ENCODE results near the gene PPM1N. TPM values are rescaled to one million over a fixed set of nuclear protein-coding genes. Genes with fewer than 3 reads are reported as not detected.

Gene PPM1N
- total and polyA plus RNA-seq, 12 donors: 0.33 to 3.7 (median 1.6) TPM; not detected in 2

DNA sequence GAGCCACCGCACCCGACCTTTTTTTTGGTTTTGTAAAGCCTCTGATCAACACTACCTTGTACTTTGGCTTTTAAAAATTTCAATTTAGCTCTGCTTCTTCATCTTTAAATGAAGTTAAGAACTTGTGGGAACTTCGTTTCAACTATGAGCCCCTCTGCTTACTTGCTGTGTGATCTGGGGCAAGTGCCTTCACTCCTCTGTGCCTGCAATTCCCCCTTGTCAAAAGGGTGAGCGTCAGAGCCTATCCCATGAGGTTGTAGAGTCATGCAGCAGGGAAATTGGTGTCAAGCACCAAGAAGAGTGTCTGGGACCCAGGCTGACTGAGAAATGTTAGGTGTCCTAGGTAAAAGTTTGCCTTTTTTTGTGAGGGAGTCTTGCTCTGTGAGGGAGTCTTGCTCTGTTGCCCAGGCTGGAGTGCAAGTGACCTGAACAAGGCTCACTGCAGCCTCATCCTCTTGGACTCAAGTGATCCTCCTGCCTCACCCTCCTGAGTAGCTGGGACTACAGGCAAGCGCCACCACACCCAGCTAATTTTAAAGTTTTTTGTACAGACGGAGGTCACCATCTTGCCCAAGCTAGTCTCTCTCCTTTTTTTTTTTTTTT lies 14.7 kb downstream of the PPM1N start:
- no peak for DNase-seq
- Histone ChIP-seq H3K27ac (no peak overlapping the region), H3K27me3 (no peaks in the 10 kb centered on the region), H3K4me1 (replicated peaks in 1 of 2) (peaks cover 19 to 46% of the 10 kb centered on the region in 2 donors), H3K36me3 (replicated peaks in 1 of 2) (peaks cover 0 to 6% of the 10 kb centered on the region in 2 donors), H3K9me3 (replicated peaks in 1 of 3) (no peaks in the 10 kb centered on the region), H3K4me3 (no peak overlapping the region)
- 82 to 95% (median 87%) methylated on average over 6 of the region's 6 CpGs for WGBS, 4 donors
- no peak for TF ChIP-seq POLR2A (IDR thresholded peaks at IDR 0.05)
- no peak for TF ChIP-seq CTCF (IDR thresholded peaks at IDR 0.05)
- intact Hi-C loops (cut with DNase I): no loop called here

GRCh38 chr19:45514376-45515051 lies 16.3 kb downstream of the PPM1N start:
- WGBS, 4 donors: 60 to 87% (median 71%) methylated on average over 3 to 13 of the region's 13 CpGs
- Histone ChIP-seq H3K4me3 (peak overlapping the region in 1 of 4 donors; percentile 39), H3K4me1 (replicated peaks in 1 of 2) (peaks cover 18 to 41% of the 10 kb centered on the region in 2 donors), H3K27ac (peak overlapping the region in 4 of 5 donors; percentile 32 to 79 (median 50)), H3K36me3 (replicated peaks in 1 of 2) (peaks cover 0 to 21% of the 10 kb centered on the region in 2 donors), H3K9me3 (replicated peaks in 1 of 3) (no peaks in the 10 kb centered on the region), H3K27me3 (no peaks in the 10 kb centered on the region)
- intact Hi-C loops (cut with DNase I): no loop called here
- no peak for DNase-seq
- TF ChIP-seq CTCF (IDR thresholded peaks at IDR 0.05): no peak

DNA sequence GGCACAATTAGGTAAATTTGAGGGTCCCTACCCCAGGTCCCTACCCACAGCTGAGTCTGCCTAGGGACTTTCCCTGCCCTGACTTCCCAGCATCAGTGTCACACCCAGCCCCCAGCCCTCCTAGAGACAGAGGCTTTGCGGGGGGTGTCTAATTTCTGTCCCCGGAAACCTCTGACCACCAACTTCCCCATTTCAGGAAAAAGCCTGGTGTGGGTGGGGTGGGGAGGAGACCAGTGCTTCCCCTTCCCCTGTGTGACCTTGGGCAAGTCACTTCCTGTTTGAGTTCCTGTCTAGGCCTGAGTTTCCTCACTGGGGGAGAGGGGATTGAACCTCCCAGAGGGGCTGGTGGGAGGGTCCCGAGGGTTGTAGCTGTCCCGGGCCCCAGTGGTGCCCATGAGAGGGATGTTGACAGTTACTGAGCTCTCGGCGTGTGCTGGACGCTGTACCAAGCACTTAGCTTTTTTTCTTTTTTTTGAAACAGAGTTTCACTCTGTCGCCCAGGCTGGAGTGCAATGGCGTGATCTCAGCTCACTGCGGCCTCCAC lies 16.9 kb downstream of the PPM1N start:
- Histone ChIP-seq H3K27ac (peak overlapping the region in 4 of 5 donors; percentile 32 to 79 (median 50)), H3K4me3 (peak overlapping the region in 1 of 4 donors; percentile 39), H3K36me3 (replicated peaks in 1 of 2) (peaks cover 0 to 24% of the 10 kb centered on the region in 2 donors), H3K27me3 (no peaks in the 10 kb centered on the region), H3K4me1 (replicated peaks in 1 of 2) (peaks cover 13 to 35% of the 10 kb centered on the region in 2 donors), H3K9me3 (replicated peaks in 1 of 3) (no peaks in the 10 kb centered on the region)
- 71 to 76% (median 73%) methylated on average over 8 to 10 of the region's 10 CpGs for WGBS, 4 donors
- TF ChIP-seq POLR2A (IDR thresholded peaks at IDR 0.05) (no peak), CTCF (IDR thresholded peaks at IDR 0.05) (no peak)
- DNase-seq: peak in 4 of 7 donors; percentile 46 to 78 (median 58)
- intact Hi-C loops (cut with DNase I): no loop called here

DNA sequence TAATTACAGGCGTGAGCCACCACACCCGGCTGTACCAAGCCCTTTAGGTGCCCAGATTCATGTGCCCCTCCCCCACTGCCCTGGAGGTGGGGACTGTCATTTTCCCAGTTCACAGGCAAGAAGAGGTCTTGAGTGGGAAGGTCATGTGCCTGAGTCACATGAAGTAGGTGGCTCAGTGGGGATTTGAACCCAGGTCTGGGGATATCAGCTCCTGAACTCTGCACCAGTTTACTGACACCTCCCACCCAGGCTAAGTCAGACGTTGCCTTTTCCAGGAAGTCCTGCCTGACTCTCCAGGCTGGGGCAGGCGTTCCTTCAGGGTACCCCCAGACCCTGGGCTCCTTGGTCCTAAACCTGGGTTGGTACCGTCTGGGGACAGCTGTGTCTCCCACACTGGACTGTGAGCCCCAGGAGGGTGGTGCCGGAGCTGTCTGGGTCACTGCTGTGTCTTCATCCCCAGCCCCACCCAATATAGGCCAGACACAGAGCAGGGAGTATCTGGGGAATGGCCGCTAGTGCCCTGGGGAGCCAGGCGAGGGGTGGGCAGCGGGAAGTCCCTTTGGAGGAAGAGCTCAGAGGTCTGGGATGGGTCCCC lies 17.7 kb downstream of the PPM1N start:
- intact Hi-C loops (cut with DNase I): no loop called here
- H3K4me1 ChIP-seq (replicated peaks in 1 of 2): peaks cover 10 to 30% of the 10 kb centered on the region in 2 donors

More for the DNA sequence above, 17.7 kb downstream of the PPM1N start:
- Histone ChIP-seq H3K36me3 (replicated peaks in 1 of 2) (peaks cover 0 to 31% of the 10 kb centered on the region in 2 donors), H3K4me3 (no peak overlapping the region), H3K9me3 (replicated peaks in 1 of 3) (no peaks in the 10 kb centered on the region), H3K27ac (peak overlapping the region in 3 of 5 donors; percentile 47 to 79 (median 52)), H3K27me3 (no peaks in the 10 kb centered on the region)
- no peak for TF ChIP-seq CTCF (IDR thresholded peaks at IDR 0.05)
- no peak for TF ChIP-seq POLR2A (IDR thresholded peaks at IDR 0.05)
- no peak for DNase-seq
- WGBS, 4 donors: 75 to 89% (median 78%) methylated on average over 6 to 9 of the region's 9 CpGs
